Pancreas (tissue), 10 donors: Measurements from ENCODE around the gene COQ10B. TPM values are rescaled to one million over a fixed set of nuclear protein-coding genes. Genes with fewer than 3 reads are reported as not detected.
"Not testable (repeated sequence)": the region's sequence is repeated elsewhere in the genome, so short reads cannot be mapped to it uniquely, and the experiment has no call there.

Experiments used
- ATAC-seq, 4 donors: fragments of 200-7000 bp; cut with Tn5 transposase; one replicate each; pipeline versions ENCODE4 v1.8.0 to v1.9.1; 2020; ENCODE audit warnings: mild to moderate bottlenecking in 4 of 4, moderate library complexity in 4 of 4
- DNase-seq, 6 donors: peaks; one replicate each; pipeline ENCODE4 v3.0.0-alpha.2; 2020
- FAIRE-seq: peaks from 2 replicates; lab custom pipeline; 2012; peaks lifted over from hg19 to GRCh38; lab: Jason Lieb, UNC
- H3K27ac ChIP-seq, 4 donors: fragments of 200-600 bp; sonication (generic); 1 replicate in 3 of 4; 2 replicates in 1 of 4; pipeline versions ENCODE4 v1.5.0 to v1.8.0; 2020
- H3K27me3 ChIP-seq, 4 donors: fragments of 200-600 bp; one replicate each; pipeline ENCODE4 v1.8.0; 2021
- H3K36me3 ChIP-seq, 3 donors: fragments of 200-600 bp; sonication (generic) in 1 of 3; one replicate each; pipeline versions ENCODE4 v1.5.0 to v1.8.0; 2020 to 2021
- H3K4me1 ChIP-seq, 3 donors: fragments of 200-600 bp; one replicate each; pipeline ENCODE4 v1.8.0; 2021
- H3K4me3 ChIP-seq, 4 donors: fragments of 200-600 bp; sonication (generic) in 2 of 4; one replicate each; pipeline versions ENCODE4 v1.5.0 to v1.8.0; 2020 to 2021
- H3K9me3 ChIP-seq, 4 donors: fragments of 200-600 bp; one replicate each; pipeline ENCODE4 v1.8.0; 2021
- CTCF ChIP-seq, 4 donors: fragments of 200-600 bp; sonication (generic) in 3 of 4; IDR thresholded peaks; one replicate each; pipeline versions ENCODE4 v1.5.0 to v1.8.0; 2021; ENCODE audit warnings: antibody characterized with exemption in 4 of 4
- WGBS, 2 donors: extraction: QIAGEN DNeasy Blood & Tissue Kit; methylation state at CpG; one replicate each; pipeline ENCODE4 v1.1.7; 2013; 5-methylcytosine and 5-hydroxymethylcytosine counted together
- intact Hi-C, 3 donors: fragments of 100-400 bp; cut with DNase I; formaldehyde crosslinking; loops; one replicate each; pipeline versions ENCODE4 v1.11.1 to v1.14.2; 2022
- polyA plus RNA-seq, 2 donors: library from polyadenylated mRNA; stranded (reverse); fragments of 200-250 nt; gene quantifications; one replicate each; pipeline ENCODE4 v1.2.3, GENCODE V29; 2013
- total RNA-seq, 6 donors: library from RNA; stranded (reverse); fragmentation: NEBNext Ultra II Directional in 4 of 6; extraction: Animal tissue kit (Norgen Biotek cat#: 25700) in 4 of 6; gene quantifications; one replicate each; pipeline versions ENCODE4 v1.2.1 to v1.2.4, GENCODE V29; 2021 to 2023
- donor health status: healthy with polysubstance abuse.
- donor health status: DM: no; HTN: no; CAD: no; lungs with moderate emphysema.
- donor health status: DM: no; HTN: no; CAD: no.
- donor health status: control.
- donor health status: control.
- donor health status: Bipolar disorder and iron deficiency.
- donor health status: DM: yes; HTN: yes; CAD: no.
- donor health status: DM: no; HTN: no; CAD: no.
- donor health status: DM: no; HTN: no; CAD: no.
- donor health status: DM: yes; HTN: yes; CAD: no.

The COQ10B gene
- total and polyA plus RNA-seq, 8 donors, result 5.7 to 10.8 (median 9.7) TPM

- no peaks in the 10 kb centered on the region for H3K9me3 ChIP-seq
- no peaks in the 10 kb centered on the region for H3K27me3 ChIP-seq
- H3K36me3 ChIP-seq, result peaks cover 6 to 39% (median 22%) of the 10 kb centered on the region in 3 donors
- no peak for TF ChIP-seq CTCF (IDR thresholded peaks at IDR 0.05)
- no peaks in the 10 kb centered on the region for H3K4me1 ChIP-seq
- intact Hi-C loops, result loop anchor here in 1 of 3 donors (10.0 kb wide), 1 partner anchor 73 kb away; no protein-coding TSS in a partner anchor
- FAIRE-seq (no peak), DNase-seq (no peak), ATAC-seq (no peak)
- WGBS, 2 donors, result 99 to 100% methylated on average over 3 of the region's 3 CpGs
- H3K27ac ChIP-seq, result no peak overlapping the region
- no peak overlapping the region for H3K4me3 ChIP-seq
Observed at GRCh38 chr2:197477797-197478196, 24.4 kb downstream of the COQ10B start.

- 90 to 95% methylated on average over 9 of the region's 9 CpGs for WGBS, 2 donors
Observed at GRCh38 chr2:197480165-197481036, 27.0 kb downstream of the COQ10B start.

GRCh38 chr2:197484248-197484647 lies 30.9 kb downstream of the COQ10B start:
- H3K36me3 ChIP-seq, result peaks cover 0 to 27% (median 20%) of the 10 kb centered on the region in 3 donors
- WGBS, 2 donors, result 98% methylated on average over 3 of the region's 3 CpGs
- H3K4me1 ChIP-seq, H3K4me3 ChIP-seq, H3K27ac ChIP-seq, FAIRE-seq, DNase-seq, H3K27me3 ChIP-seq, H3K9me3 ChIP-seq, ATAC-seq, intact Hi-C loops: not testable (repeated sequence)

More at GRCh38 chr2:197480165-197481036, 27.0 kb downstream of the COQ10B start:
- Histone ChIP-seq H3K36me3 (peaks cover 0 to 20% (median 12%) of the 10 kb centered on the region in 3 donors), H3K27me3 (no peaks in the 10 kb centered on the region), H3K27ac (no peak overlapping the region), H3K4me3 (no peak overlapping the region), H3K9me3 (peaks cover 0 to 2% (median 0%) of the 10 kb centered on the region in 4 donors), H3K4me1 (no peaks in the 10 kb centered on the region)
- no peak for DNase-seq
- no peak for ATAC-seq
- FAIRE-seq, result no peak
- intact Hi-C loops, result no loop called here
- TF ChIP-seq CTCF (IDR thresholded peaks at IDR 0.05), result no peak

- Histone ChIP-seq H3K27me3 (no peaks in the 10 kb centered on the region), H3K36me3 (peaks cover 0 to 46% (median 36%) of the 10 kb centered on the region in 3 donors), H3K4me1 (no peaks in the 10 kb centered on the region), H3K4me3 (no peak overlapping the region), H3K27ac (no peak overlapping the region), H3K9me3 (peaks cover 0 to 2% (median 0%) of the 10 kb centered on the region in 4 donors)
- 86 to 90% methylated on average over 2 of the region's 2 CpGs for WGBS, 2 donors
- no peak for TF ChIP-seq CTCF (IDR thresholded peaks at IDR 0.05)
- FAIRE-seq (no peak), DNase-seq (no peak), ATAC-seq (no peak)
- intact Hi-C loops, result no loop called here
Observed at GRCh38 chr2:197486175-197486574, 32.8 kb downstream of the COQ10B start.

GRCh38 chr2:197487385-197487784 lies 34.0 kb downstream of the COQ10B start:
- DNase-seq, result no peak
- Histone ChIP-seq H3K27me3 (no peaks in the 10 kb centered on the region), H3K36me3 (peaks cover 4 to 58% (median 48%) of the 10 kb centered on the region in 3 donors), H3K4me1 (no peaks in the 10 kb centered on the region), H3K9me3 (peaks cover 0 to 2% (median 0%) of the 10 kb centered on the region in 4 donors), H3K4me3 (no peak overlapping the region), H3K27ac (no peak overlapping the region)
- 90 to 94% methylated on average over 4 of the region's 4 CpGs for WGBS, 2 donors
- no peak for FAIRE-seq
- no peak for ATAC-seq
- TF ChIP-seq CTCF (IDR thresholded peaks at IDR 0.05), result no peak
- intact Hi-C loops, result no loop called here
